ENCODE measurements around the gene KPRP.

The KPRP gene

DNA sequence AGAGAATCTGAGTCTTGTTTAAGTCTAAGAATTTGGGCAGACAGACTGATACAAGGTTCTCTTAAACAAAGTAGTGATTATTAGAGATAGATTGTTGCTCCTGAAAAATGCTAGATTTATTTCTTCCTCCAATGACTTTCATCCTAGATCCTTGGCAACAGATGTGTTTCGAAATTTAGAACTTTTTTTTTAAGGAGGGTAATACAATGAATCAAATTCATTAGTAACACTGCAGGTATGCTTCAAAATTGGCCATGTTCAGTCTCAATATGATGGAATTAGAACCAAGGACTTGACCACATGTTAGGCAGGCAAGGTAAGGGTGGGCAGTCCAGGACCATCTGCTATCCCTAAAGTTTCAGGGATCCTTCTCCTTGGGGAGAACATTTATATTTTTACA, 12.6 kb downstream of the KPRP start:
- Histone ChIP-seq H3K9me3 (ENCODE audit: control insufficient read depth, low read length) (peaks cover 50% of the 10 kb centered on the region), H3K27ac (ENCODE audit: low read depth, low read length, severe bottlenecking) (no peak overlapping the region), H3K36me3 (ENCODE audit: control insufficient read depth, insufficient read depth, low read length) (no peaks in the 10 kb centered on the region), H3K4me3 (ENCODE audit: extremely low read depth, insufficient read depth, low read length, poor library complexity, severe bottlenecking) (no peak overlapping the region), H3K4me1 (ENCODE audit: control insufficient read depth, insufficient read depth, low read length, poor library complexity, severe bottlenecking) (no peaks in the 10 kb centered on the region)
- no CpG with 5 or more reads among the region's 1 CpG for WGBS, 2 experiments (ENCODE audit: insufficient coverage in 2 of 2)

DNA sequence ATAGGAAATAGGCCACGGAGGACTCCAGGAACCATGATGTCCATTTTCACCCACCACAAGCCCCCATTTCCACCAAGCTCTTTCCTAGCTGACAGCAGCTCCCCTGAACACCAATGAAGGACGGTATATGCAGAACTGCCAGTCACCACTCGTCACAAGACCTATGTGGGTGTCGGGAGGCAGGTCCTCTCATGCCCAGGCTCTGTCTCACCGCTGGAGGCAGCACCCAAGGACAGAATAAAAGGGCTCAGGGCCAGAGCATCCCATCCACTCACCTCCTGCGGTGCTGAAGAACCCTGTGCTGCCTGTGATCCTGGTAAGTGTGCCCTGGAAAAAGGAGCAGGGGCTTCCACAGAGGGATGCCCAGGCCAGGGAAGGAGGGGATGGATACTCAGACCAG, 17.1 kb downstream of the KPRP start, which contains the start of gene LCE1F:
TSS of gene LCE1F (plus strand) at position 266 of the 400 bp plus-strand sequence. CDS start 1,232 bp downstream, outside the sequence.
- Histone ChIP-seq H3K36me3 (ENCODE audit: control insufficient read depth, insufficient read depth, low read length) (no peaks in the 10 kb centered on the region), H3K27ac (ENCODE audit: low read depth, low read length, severe bottlenecking) (no peak within 1 kb of the TSS), H3K9me3 (ENCODE audit: control insufficient read depth, low read length) (peaks cover 63% of the 10 kb centered on the region), H3K4me1 (ENCODE audit: control insufficient read depth, insufficient read depth, low read length, poor library complexity, severe bottlenecking) (no peaks in the 10 kb centered on the region), H3K4me3 (ENCODE audit: extremely low read depth, insufficient read depth, low read length, poor library complexity, severe bottlenecking) (no peak within 1 kb of the TSS)
- WGBS, 2 experiments (ENCODE audit: insufficient coverage in 2 of 2): 42 to 44% methylated on average over 4 of the region's 6 CpGs

DNA sequence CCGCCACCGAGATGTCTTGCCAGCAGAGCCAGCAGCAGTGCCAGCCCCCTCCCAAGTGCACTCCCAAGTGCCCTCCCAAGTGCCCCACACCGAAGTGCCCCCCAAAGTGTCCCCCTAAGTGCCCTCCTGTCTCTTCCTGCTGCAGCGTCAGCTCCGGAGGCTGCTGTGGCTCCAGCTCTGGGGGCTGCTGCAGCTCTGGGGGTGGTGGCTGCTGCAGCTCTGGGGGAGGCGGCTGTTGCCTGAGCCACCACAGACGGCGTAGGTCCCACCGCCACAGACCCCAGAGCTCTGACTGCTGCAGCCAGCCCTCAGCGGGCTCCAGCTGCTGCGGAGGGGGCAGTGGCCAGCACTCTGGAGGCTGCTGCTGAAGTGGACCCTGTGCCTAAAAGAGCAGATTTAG, 18.5 kb downstream of the KPRP start:
- H3K27ac ChIP-seq (ENCODE audit: low read depth, low read length, severe bottlenecking): no peak overlapping the region
- H3K36me3 ChIP-seq (ENCODE audit: control insufficient read depth, insufficient read depth, low read length): no peaks in the 10 kb centered on the region
- 74 to 80% methylated on average over 6 to 10 of the region's 11 CpGs for whole genome bisulfite sequencing, 2 experiments (ENCODE audit: insufficient coverage in 2 of 2)
- peaks cover 58% of the 10 kb centered on the region for H3K9me3 ChIP-seq (ENCODE audit: control insufficient read depth, low read length)
- no peaks in the 10 kb centered on the region for H3K4me1 ChIP-seq (ENCODE audit: control insufficient read depth, insufficient read depth, low read length, poor library complexity, severe bottlenecking)
- no peak overlapping the region for H3K4me3 ChIP-seq (ENCODE audit: extremely low read depth, insufficient read depth, low read length, poor library complexity, severe bottlenecking)

DNA sequence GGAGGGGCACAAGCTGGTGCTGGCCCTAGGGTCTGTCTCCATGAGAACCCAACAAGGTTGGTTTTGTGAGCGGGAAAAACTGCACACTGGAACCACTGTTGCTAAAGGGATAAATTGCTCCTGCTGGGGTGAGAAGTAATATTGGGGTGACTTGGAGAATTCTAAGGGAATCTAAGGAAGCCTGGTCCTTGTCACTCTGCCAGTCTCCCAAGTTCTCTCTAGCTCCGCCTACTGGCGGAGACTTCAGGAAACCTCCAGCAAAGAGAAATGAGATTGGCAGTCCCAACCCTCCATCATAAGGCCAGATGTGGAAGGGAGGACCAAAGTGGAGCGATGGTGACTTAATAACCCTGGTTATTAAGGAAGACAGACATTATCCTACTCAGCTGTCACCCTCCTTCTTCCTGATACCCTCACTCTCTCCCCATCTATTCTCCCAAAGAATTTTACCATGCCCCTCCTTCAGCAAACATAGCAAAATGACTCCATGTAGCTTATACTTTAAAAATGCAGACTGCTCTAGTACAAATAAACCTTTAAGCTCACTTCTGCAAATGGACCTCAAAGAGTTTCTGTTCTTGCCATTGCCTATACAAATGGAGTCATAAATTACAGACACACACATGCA, 19.8 kb downstream of the KPRP start:
- Histone ChIP-seq H3K36me3 (ENCODE audit: control insufficient read depth, insufficient read depth, low read length) (no peaks in the 10 kb centered on the region), H3K27ac (ENCODE audit: low read depth, low read length, severe bottlenecking) (no peak overlapping the region), H3K4me3 (ENCODE audit: extremely low read depth, insufficient read depth, low read length, poor library complexity, severe bottlenecking) (no peak overlapping the region), H3K4me1 (ENCODE audit: control insufficient read depth, insufficient read depth, low read length, poor library complexity, severe bottlenecking) (no peaks in the 10 kb centered on the region), H3K9me3 (ENCODE audit: control insufficient read depth, low read length) (peaks cover 55% of the 10 kb centered on the region)
- WGBS, 2 experiments (ENCODE audit: insufficient coverage in 2 of 2): 63 to 72% methylated on average over 2 of the region's 4 CpGs

DNA sequence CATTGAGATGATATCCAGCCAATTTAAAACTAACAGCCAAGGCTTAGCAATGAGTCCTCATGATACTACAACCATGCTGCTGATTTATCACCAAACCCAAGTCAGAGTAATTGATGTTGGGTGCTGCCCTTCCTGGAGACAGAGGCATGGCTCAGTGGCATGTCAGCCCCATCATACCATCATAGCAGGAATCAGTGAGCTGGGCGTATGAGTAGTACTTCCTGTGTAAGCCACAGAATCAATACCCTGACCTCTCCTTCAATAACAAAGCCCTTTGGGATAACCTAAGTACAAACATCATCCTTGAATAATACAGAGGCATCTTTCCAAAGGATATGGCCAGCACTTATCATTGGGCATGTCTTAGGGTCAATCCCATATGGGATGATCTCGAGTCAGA, 25.3 kb downstream of the KPRP start:
- H3K4me3 ChIP-seq (ENCODE audit: extremely low read depth, insufficient read depth, low read length, poor library complexity, severe bottlenecking): no peak overlapping the region
- no peak overlapping the region for H3K27ac ChIP-seq (ENCODE audit: low read depth, low read length, severe bottlenecking)
- H3K36me3 ChIP-seq (ENCODE audit: control insufficient read depth, insufficient read depth, low read length): no peaks in the 10 kb centered on the region
- no peaks in the 10 kb centered on the region for H3K4me1 ChIP-seq (ENCODE audit: control insufficient read depth, insufficient read depth, low read length, poor library complexity, severe bottlenecking)
- 86 to 100% methylated on average over 1 of the region's 2 CpGs for WGBS, 2 experiments (ENCODE audit: insufficient coverage in 2 of 2)
- peaks cover 60% of the 10 kb centered on the region for H3K9me3 ChIP-seq (ENCODE audit: control insufficient read depth, low read length)

DNA sequence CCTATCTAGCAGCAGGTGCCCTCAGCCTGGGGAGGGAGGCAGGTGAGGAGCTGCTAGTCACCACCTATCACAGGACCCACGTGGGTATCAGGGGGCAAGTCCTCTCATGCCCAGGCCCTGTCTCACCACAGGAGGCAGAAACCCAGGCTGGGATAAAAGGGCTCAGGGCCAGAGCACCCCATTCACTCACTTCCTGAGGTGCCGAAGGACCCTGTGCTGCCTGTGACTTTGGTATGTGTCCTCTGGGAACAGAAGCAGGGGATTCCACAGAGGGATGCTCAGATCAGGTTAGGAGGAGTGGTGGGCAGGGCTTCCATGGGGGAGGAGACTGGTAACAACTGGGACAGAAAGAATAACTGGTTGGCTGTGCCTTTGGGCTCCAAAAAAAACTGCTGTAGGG, 28.3 kb downstream of the KPRP start, which contains the start of gene LCE1E:
TSS of gene LCE1E (plus strand) at position 181 of the 400 bp plus-strand sequence. CDS start 1,043 bp downstream, outside the sequence.
- Histone ChIP-seq H3K9me3 (ENCODE audit: control insufficient read depth, low read length) (peaks cover 39% of the 10 kb centered on the region), H3K4me3 (ENCODE audit: extremely low read depth, insufficient read depth, low read length, poor library complexity, severe bottlenecking) (no peak within 1 kb of the TSS), H3K27ac (ENCODE audit: low read depth, low read length, severe bottlenecking) (no peak within 1 kb of the TSS), H3K36me3 (ENCODE audit: control insufficient read depth, insufficient read depth, low read length) (no peaks in the 10 kb centered on the region), H3K4me1 (ENCODE audit: control insufficient read depth, insufficient read depth, low read length, poor library complexity, severe bottlenecking) (no peaks in the 10 kb centered on the region)
- WGBS, 2 experiments (ENCODE audit: insufficient coverage in 2 of 2): 83 to 86% methylated on average over 1 of the region's 2 CpGs

DNA sequence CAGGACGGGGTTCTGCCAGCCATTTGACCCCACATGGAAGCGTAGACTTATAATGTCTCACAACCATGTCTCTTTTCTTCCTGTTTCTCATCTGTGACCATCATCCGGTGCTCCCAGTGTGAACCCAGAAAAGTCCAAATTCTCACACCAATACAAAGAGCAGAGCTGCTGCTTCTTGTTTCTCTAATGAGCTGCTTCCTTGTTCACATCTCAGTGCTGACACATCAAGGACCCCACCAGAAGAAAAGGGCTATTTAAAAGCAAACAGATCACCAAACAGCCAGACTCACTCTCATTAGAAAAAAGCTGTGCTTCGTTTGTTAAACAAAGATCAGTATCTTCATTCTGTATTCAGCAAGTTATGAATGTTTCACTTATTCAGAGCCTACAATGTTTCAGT, 37.9 kb downstream of the KPRP start:
- Histone ChIP-seq H3K36me3 (ENCODE audit: control insufficient read depth, insufficient read depth, low read length) (no peaks in the 10 kb centered on the region), H3K4me1 (ENCODE audit: control insufficient read depth, insufficient read depth, low read length, poor library complexity, severe bottlenecking) (no peaks in the 10 kb centered on the region), H3K4me3 (ENCODE audit: extremely low read depth, insufficient read depth, low read length, poor library complexity, severe bottlenecking) (no peak overlapping the region), H3K9me3 (ENCODE audit: control insufficient read depth, low read length) (peaks cover 23% of the 10 kb centered on the region), H3K27ac (ENCODE audit: low read depth, low read length, severe bottlenecking) (no peak overlapping the region)
- 54 to 80% methylated on average over 1 to 3 of the region's 4 CpGs for WGBS, 2 experiments (ENCODE audit: insufficient coverage in 2 of 2)

DNA sequence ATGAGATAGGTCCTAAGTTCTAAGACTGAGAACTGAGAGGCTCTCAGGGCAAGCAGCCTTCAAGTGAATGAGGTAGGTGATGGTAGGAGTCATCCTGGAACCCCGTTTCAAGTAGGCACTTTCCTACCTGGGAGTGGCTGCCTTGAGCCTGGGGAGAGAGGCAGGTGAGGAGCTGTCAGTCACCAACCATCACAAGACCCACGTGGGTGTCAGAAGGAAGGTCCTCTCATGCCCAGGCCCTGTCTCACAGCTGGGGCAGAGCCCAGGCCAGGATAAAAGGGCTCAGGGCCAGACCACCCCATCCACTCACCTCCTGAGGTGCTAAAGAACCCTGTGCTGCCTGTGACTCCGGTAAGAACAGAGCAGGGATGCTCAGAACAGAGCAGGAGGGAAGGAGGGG, 38.6 kb downstream of the KPRP start, which contains the start of gene LCE1D:
TSS of gene LCE1D (plus strand) at position 301 of the 400 bp plus-strand sequence. CDS start 1,074 bp downstream, outside the sequence.
- Histone ChIP-seq H3K27ac (ENCODE audit: low read depth, low read length, severe bottlenecking) (no peak within 1 kb of the TSS), H3K4me1 (ENCODE audit: control insufficient read depth, insufficient read depth, low read length, poor library complexity, severe bottlenecking) (no peaks in the 10 kb centered on the region), H3K36me3 (ENCODE audit: control insufficient read depth, insufficient read depth, low read length) (no peaks in the 10 kb centered on the region), H3K4me3 (ENCODE audit: extremely low read depth, insufficient read depth, low read length, poor library complexity, severe bottlenecking) (no peak within 1 kb of the TSS), H3K9me3 (ENCODE audit: control insufficient read depth, low read length) (peaks cover 30% of the 10 kb centered on the region)
- WGBS, 2 experiments (ENCODE audit: insufficient coverage in 2 of 2): 0% methylated on average over 1 of the region's 3 CpGs; no CpG with 5 or more reads in 1 of the 2 experiments

DNA sequence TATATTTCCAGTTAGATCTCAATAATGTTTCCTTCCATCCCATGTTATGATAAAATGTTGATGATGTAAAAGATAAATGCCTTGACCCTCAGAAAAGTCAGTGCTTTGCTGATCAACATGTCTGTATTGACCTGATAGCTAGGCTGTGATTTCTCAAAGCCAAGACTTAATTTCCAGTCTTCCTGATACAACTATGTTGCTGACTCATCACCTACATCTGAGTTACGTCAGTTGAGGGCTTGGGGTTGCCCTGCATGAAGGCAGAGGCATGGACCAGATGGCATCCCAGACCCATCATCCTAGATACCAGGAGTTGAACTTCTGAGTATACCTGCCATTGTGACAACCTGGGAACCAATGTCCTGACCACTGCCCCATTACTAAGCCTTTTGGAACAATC, 43.5 kb downstream of the KPRP start:
- H3K27ac ChIP-seq (ENCODE audit: low read depth, low read length, severe bottlenecking): no peak overlapping the region
- 40 to 60% methylated on average over 1 of the region's 1 CpG for WGBS, 2 experiments (ENCODE audit: insufficient coverage in 2 of 2)
- peaks cover 62% of the 10 kb centered on the region for H3K9me3 ChIP-seq (ENCODE audit: control insufficient read depth, low read length)
- no peak overlapping the region for H3K4me3 ChIP-seq (ENCODE audit: extremely low read depth, insufficient read depth, low read length, poor library complexity, severe bottlenecking)
- H3K36me3 ChIP-seq (ENCODE audit: control insufficient read depth, insufficient read depth, low read length): no peaks in the 10 kb centered on the region
- H3K4me1 ChIP-seq (ENCODE audit: control insufficient read depth, insufficient read depth, low read length, poor library complexity, severe bottlenecking): no peaks in the 10 kb centered on the region

DNA sequence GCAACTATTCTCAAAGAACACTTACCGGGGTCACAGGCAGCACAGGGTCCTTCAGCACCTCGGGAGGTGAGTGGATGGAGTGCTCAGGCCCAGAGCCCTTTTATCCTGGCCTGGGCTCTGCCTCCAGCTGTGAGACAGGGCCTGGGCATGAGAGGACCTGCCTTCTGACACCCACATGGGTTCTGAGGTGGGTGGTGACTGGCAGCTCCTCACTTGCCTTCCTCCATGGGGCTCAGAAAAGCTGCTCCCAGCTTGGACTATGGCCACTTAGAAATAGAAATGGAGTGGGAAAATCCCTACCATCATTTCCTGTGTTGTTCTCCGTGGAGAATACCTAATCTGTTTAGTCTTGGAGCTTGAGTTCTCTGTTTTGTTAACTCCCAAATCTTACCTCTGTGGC, 48.8 kb downstream of the KPRP start, which contains the start of gene LCE1C:
TSS of gene LCE1C (minus strand) at position 76 of the 400 bp plus-strand sequence. CDS start 1,173 bp downstream, outside the sequence.
- Histone ChIP-seq H3K4me3 (ENCODE audit: extremely low read depth, insufficient read depth, low read length, poor library complexity, severe bottlenecking) (no peak within 1 kb of the TSS), H3K9me3 (ENCODE audit: control insufficient read depth, low read length) (peaks cover 37% of the 10 kb centered on the region), H3K36me3 (ENCODE audit: control insufficient read depth, insufficient read depth, low read length) (no peaks in the 10 kb centered on the region), H3K4me1 (ENCODE audit: control insufficient read depth, insufficient read depth, low read length, poor library complexity, severe bottlenecking) (no peaks in the 10 kb centered on the region), H3K27ac (ENCODE audit: low read depth, low read length, severe bottlenecking) (no peak within 1 kb of the TSS)
- 33% methylated on average over 2 of the region's 3 CpGs; no CpG with 5 or more reads in 1 of the 2 experiments for WGBS, 2 experiments (ENCODE audit: insufficient coverage in 2 of 2)

DNA sequence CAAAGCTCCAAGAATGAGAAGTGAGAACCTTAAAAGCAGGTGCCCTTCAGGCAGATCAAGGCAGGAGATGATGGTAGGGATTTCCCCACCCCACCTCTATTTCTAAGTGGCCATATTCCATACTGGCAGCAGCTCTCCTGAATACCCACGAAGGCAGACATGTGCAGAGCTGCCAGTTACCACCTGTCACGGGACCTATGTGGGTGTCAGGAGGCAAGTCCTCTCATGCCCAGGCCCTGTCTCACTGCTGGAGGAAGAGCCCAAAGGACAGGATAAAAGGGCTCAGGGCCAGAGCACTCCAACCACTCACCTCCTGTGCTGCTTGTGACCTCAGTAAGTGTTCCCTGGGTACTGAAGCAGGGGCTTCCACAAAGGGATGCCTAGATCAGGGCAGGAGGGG, 53.2 kb downstream of the KPRP start:
- H3K4me1 ChIP-seq (ENCODE audit: control insufficient read depth, insufficient read depth, low read length, poor library complexity, severe bottlenecking): no peaks in the 10 kb centered on the region
- peaks cover 18% of the 10 kb centered on the region for H3K9me3 ChIP-seq (ENCODE audit: control insufficient read depth, low read length)
- H3K36me3 ChIP-seq (ENCODE audit: control insufficient read depth, insufficient read depth, low read length): no peaks in the 10 kb centered on the region
- WGBS, 2 experiments (ENCODE audit: insufficient coverage in 2 of 2): 29 to 45% methylated on average over 1 to 2 of the region's 2 CpGs
- H3K27ac ChIP-seq (ENCODE audit: low read depth, low read length, severe bottlenecking): no peak overlapping the region
- H3K4me3 ChIP-seq (ENCODE audit: extremely low read depth, insufficient read depth, low read length, poor library complexity, severe bottlenecking): no peak overlapping the region

Data from mesodermal cell (in vitro differentiated cells).